NCI-H2171 treated with DMSO at 0.1 percent for 48 hours (cell line): ENCODE data around the gene MRPL1.
"Not testable (repeated sequence)": the region's sequence is repeated elsewhere in the genome, so short reads cannot be mapped to it uniquely, and the experiment has no call there.

Experiments used
- DNase-seq: peaks from one replicate; lab custom pipeline; 2025; lab: John Stamatoyannopoulos, UW

MRPL1 gene

GRCh38 chr4:77913348-77913747 is 50.7 kb downstream of the MRPL1 start:
- no peak for DNase-seq

DNA sequence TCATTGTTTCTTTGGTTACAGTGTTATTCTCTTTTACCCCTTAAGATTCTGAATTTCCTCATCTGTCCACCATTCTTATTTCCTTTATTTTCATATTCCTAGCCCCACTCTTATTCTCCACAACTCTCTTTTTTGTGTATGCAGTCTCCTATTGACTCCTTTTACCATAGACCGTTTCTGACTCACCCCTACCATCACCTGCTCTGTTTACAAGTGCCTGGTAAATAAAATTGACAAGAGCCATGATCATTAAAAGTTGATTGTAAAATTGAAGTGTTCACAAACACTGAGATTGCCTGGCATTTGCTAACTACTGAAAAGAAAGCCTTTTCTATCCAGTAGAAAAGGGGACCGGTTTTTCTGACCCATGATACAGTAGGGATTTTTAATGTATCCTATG is 54.4 kb downstream of the MRPL1 start:
- DNase-seq: no peak

GRCh38 chr4:77917601-77918000 is 55.0 kb downstream of the MRPL1 start:
- DNase-seq: no peak

- no peak for DNase-seq
Measured at GRCh38 chr4:77920371-77920770, 57.7 kb downstream of the MRPL1 start.

- no peak for DNase-seq
Measured at GRCh38 chr4:77921701-77922100, 59.1 kb downstream of the MRPL1 start.

- no peak for DNase-seq
Measured at GRCh38 chr4:77922158-77923094, 59.8 kb downstream of the MRPL1 start.

DNA sequence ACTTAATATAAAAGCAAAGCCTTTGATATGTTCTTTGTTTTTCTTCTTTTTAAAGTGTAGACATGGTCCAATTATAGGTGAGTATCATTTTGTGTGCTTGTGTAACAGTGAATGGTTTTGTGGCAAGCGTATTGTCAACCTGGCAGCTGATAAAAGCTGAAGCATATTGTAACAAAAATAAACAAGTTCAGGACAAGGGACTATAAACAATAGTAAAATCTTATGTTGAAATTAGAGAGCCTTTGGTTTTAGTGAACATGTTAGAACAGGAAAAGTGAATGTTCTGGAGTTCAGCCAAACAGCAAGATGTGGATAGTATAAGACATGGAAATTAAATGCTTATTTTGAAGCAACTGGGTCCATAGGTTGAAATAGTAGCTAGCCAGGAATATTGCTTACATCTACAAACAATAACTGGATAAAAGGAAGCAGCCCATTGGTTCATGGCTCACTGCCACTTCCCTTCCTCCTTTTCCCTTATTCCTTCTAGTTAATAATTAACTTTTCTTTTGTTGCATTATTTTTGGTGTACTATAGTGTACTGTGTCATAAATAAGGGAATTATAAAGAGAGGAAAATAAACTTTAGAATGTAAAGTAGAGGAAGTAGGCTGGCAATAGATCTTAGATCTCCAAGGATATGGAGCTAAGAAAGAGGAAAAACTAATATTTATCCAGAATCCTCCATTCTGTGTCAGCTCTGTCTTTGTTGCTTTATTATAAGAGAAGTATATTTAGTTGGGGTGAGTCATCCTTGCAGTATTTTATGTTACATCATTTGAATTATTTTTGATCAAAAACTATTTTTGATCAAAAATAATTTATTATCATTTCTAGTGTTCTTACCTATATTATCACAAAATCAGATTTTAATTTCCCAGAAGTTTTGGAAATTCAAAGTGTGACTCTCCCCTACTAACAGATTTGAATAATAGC is 65.6 kb downstream of the MRPL1 start:
- peak; percentile 52 for DNase-seq

- DNase-seq: no peak
Measured at GRCh38 chr4:77930154-77930639, 67.6 kb downstream of the MRPL1 start.

- no peak for DNase-seq
Measured at GRCh38 chr4:77930876-77931275, 68.2 kb downstream of the MRPL1 start.

DNA sequence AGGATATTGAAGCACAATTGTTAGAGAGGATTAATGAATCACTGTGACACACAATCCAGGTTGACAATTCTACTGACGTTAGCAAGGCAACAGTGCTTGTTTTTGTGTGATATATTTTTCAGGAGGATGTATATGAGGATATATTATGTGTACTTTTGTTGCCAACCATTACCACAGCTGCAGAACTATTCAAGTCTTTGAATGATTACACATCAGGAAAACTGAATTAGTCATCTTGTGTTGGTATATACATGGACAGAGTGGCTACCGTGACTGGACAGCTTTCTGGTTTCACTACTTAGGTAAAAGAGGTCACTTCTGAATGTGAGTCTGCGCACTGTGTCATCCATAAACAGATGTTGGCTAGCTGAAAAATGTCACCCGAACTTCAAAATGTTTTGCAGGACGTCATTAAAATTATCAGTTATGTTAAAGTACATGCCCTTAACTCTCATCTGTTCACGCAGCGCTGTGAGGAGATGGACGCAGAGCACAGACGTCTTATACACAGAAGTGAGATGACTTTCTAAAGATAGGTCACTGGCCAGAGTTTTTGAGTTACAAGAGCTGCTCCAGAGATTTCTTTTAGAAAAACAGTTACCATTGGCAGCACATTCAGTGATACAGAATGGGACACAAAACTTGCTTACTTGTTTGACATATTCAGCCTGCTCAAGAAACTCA is 69.0 kb downstream of the MRPL1 start:
- no peak for DNase-seq

- DNase-seq: no peak
Measured at GRCh38 chr4:77938560-77938959, 75.9 kb downstream of the MRPL1 start.

DNA sequence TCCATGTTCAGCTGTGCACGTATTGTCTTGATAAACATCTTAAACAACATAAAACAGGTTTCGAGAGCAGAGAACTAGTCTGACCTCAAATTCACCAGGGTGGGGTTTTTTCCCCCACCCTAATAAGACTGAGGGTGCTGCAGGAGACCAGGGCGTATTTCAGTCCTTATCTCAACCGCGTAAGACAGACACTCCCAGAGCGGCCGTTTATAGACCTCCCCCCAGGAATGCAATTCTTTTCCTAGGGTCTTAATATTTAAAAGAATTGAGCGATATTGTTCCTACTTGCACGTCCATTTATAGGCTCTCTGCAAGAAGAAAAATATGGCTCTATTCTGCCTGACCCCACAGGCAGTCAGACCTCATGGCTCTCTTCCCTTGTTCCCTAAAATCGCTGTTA is 83.3 kb downstream of the MRPL1 start:
- not testable (repeated sequence) for DNase-seq

DNA sequence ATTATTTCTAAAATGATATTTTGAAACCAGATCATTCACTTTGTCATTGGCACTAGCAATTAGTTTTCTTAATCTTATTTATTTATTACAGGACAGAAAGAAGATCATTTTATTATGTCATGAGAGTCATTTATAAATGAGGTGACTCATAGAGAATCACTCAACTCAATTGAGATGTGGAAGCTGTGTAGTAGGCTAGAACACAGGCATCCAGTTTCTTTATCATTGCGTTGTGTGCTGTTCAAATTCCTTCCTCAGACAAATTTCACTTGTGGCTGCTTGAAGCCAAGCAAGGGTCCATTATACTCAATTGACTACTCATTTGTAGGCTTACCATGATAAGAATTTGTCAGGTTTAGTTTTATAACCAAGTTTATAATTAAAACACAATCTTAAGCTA is 87.6 kb downstream of the MRPL1 start:
- DNase-seq: no peak

- no peak for DNase-seq
Measured at GRCh38 chr4:77952457-77952856, 89.8 kb downstream of the MRPL1 start.

GRCh38 chr4:77954690-77955089 is 92.1 kb downstream of the MRPL1 start:
- no peak for DNase-seq

GRCh38 chr4:77956917-77957316 is 94.3 kb downstream of the MRPL1 start:
- DNase-seq: no peak

GRCh38 chr4:77958897-77959296 is 96.3 kb downstream of the MRPL1 start:
- DNase-seq: no peak

DNA sequence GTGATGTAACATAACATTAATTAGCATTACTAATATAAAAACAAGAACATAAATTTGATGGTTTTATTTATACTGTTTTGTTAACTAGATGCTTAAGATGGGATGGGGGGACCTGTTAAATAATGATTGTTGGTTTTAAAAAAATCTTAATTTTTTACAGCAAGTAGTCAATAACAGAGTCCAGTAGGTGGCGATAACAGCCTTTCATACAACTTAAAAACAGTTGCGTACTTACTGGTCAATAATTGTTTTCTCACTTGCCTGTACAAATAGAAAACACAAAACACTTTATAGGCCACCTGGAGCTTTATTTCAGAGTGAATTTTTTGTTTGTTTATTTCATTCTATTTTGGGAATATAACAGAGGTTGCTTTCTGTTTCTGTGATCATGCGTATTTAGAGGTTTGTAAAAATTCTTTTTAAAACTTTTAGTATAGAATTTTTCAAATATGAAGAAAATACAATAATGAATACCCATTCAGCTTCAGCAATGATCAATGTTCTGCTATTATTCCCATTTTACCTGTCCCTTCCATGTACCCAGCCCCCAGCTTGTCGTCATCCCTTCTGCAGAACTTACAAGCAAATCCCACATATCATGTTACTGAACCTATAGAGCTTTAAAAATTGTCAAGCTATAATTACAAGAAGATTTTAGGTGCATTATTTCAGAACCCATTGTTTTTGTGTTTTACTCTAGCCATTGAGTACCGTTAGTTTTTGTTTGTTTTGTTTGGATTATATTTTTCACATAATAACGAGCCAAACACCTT is 97.1 kb downstream of the MRPL1 start:
- peak; percentile 69 for DNase-seq

GRCh38 chr4:77960367-77960766 is 97.7 kb downstream of the MRPL1 start:
- DNase-seq: no peak

- DNase-seq: no peak
Measured at GRCh38 chr4:77963004-77963403, 100.4 kb downstream of the MRPL1 start.

- not testable (repeated sequence) for DNase-seq
Measured at GRCh38 chr4:77973657-77974056, 111.0 kb downstream of the MRPL1 start.
